PFSK-1 (cell line): ENCODE data around the gene EDEM1.

ENCODE experiments used
- FOXP2 ChIP-seq: optimal IDR thresholded peaks from 2 replicates; pipeline ENCODE3; 2011; ENCODE audit warnings: borderline replicate concordance, control low read depth, inconsistent platforms; ENCODE audit not compliant: insufficient read depth; ENCODE audit errors: extremely low read length, extremely low read depth
- POLR2AphosphoS5 ChIP-seq: IDR thresholded peaks from 2 replicates; pipeline ENCODE4 v1.6.1; 2012; ENCODE audit warnings: low read depth, mild to moderate bottlenecking, control low read depth, low read length, moderate library complexity
- SIN3A ChIP-seq: IDR thresholded peaks from 2 replicates; pipeline ENCODE4 v1.6.1; 2012; ENCODE audit warnings: mild to moderate bottlenecking, low read length, moderate library complexity, borderline replicate concordance; ENCODE audit not compliant: insufficient read depth
- TAF1 ChIP-seq: IDR thresholded peaks from 2 replicates; pipeline ENCODE4 v1.6.1; 2012; ENCODE audit warnings: low read length, control low read depth, borderline replicate concordance; ENCODE audit not compliant: insufficient read depth
- TF ChIP-seq, protein P1 (sequence below), 2 experiments: IDR thresholded peaks; 2 replicates each; pipeline versions ENCODE4 v1.6.1 to v1.8.0; 2011 to 2012; ENCODE audit warnings: low read depth in 2 of 2, low read length in 2 of 2, control low read depth in 1 of 2, inconsistent platforms in 1 of 2, mild to moderate bottlenecking in 1 of 2, moderate library complexity in 1 of 2; ENCODE audit not compliant: insufficient read depth in 1 of 2

EDEM1 gene

DNA sequence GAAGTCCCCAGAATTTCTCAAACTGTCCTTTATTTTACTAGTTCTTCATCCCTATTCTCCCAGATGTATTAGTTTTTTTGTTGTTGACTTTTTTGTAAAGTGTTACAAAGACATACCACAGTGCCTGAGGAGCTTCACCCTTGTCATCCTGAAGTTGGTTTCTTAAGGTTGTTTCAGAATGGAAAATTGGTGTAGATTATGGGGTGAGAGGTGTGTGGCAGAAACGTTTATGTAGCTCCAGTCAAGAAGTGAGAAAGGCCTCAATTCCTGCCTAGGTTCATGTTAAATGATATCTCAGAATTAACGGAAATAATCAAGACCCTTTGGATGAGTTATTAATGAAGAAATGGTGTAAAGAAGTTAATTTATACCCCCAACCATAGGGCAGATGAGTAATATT is 6.8 kb downstream of the EDEM1 start:
- TF ChIP-seq TAF1 = no peak
- TF ChIP-seq SIN3A = no peak
- no peak for TF ChIP-seq FOXP2
- TF ChIP-seq POLR2AphosphoS5 = no peak
- TF ChIP-seq, protein P1, sequence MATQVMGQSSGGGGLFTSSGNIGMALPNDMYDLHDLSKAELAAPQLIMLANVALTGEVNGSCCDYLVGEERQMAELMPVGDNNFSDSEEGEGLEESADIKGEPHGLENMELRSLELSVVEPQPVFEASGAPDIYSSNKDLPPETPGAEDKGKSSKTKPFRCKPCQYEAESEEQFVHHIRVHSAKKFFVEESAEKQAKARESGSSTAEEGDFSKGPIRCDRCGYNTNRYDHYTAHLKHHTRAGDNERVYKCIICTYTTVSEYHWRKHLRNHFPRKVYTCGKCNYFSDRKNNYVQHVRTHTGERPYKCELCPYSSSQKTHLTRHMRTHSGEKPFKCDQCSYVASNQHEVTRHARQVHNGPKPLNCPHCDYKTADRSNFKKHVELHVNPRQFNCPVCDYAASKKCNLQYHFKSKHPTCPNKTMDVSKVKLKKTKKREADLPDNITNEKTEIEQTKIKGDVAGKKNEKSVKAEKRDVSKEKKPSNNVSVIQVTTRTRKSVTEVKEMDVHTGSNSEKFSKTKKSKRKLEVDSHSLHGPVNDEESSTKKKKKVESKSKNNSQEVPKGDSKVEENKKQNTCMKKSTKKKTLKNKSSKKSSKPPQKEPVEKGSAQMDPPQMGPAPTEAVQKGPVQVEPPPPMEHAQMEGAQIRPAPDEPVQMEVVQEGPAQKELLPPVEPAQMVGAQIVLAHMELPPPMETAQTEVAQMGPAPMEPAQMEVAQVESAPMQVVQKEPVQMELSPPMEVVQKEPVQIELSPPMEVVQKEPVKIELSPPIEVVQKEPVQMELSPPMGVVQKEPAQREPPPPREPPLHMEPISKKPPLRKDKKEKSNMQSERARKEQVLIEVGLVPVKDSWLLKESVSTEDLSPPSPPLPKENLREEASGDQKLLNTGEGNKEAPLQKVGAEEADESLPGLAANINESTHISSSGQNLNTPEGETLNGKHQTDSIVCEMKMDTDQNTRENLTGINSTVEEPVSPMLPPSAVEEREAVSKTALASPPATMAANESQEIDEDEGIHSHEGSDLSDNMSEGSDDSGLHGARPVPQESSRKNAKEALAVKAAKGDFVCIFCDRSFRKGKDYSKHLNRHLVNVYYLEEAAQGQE (IDR thresholded peaks at IDR 0.05; ENCODE audit: insufficient read depth in 1 of 2, low read depth in 2 of 2, low read length in 2 of 2) = no peak

- TF ChIP-seq SIN3A (no peak), FOXP2 (no peak), POLR2AphosphoS5 (no peak)
- TF ChIP-seq, protein P1 (IDR thresholded peaks at IDR 0.05; ENCODE audit: insufficient read depth in 1 of 2, low read depth in 2 of 2, low read length in 2 of 2) = no peak
Observed at GRCh38 chr3:5194801-5195509, 7.4 kb downstream of the EDEM1 start.

- TF ChIP-seq FOXP2 (no peak), SIN3A (no peak), POLR2AphosphoS5 (no peak), TAF1 (no peak)
- TF ChIP-seq, protein P1 (IDR thresholded peaks at IDR 0.05; ENCODE audit: insufficient read depth in 1 of 2, low read depth in 2 of 2, low read length in 2 of 2) = no peak
Observed at GRCh38 chr3:5195605-5196004, 8.1 kb downstream of the EDEM1 start.

GRCh38 chr3:5197022-5197421 is 9.5 kb downstream of the EDEM1 start:
- no peak for TF ChIP-seq TAF1
- TF ChIP-seq, protein P1 (IDR thresholded peaks at IDR 0.05; ENCODE audit: insufficient read depth in 1 of 2, low read depth in 2 of 2, low read length in 2 of 2) = no peak
- no peak for TF ChIP-seq FOXP2
- no peak for TF ChIP-seq SIN3A
- no peak for TF ChIP-seq POLR2AphosphoS5
